ENCODE results near the gene SPEM3.
"Not testable (repeated sequence)": the region's sequence is repeated elsewhere in the genome, so short reads cannot be mapped to it uniquely, and the experiment has no call there.

The SPEM3 gene

DNA sequence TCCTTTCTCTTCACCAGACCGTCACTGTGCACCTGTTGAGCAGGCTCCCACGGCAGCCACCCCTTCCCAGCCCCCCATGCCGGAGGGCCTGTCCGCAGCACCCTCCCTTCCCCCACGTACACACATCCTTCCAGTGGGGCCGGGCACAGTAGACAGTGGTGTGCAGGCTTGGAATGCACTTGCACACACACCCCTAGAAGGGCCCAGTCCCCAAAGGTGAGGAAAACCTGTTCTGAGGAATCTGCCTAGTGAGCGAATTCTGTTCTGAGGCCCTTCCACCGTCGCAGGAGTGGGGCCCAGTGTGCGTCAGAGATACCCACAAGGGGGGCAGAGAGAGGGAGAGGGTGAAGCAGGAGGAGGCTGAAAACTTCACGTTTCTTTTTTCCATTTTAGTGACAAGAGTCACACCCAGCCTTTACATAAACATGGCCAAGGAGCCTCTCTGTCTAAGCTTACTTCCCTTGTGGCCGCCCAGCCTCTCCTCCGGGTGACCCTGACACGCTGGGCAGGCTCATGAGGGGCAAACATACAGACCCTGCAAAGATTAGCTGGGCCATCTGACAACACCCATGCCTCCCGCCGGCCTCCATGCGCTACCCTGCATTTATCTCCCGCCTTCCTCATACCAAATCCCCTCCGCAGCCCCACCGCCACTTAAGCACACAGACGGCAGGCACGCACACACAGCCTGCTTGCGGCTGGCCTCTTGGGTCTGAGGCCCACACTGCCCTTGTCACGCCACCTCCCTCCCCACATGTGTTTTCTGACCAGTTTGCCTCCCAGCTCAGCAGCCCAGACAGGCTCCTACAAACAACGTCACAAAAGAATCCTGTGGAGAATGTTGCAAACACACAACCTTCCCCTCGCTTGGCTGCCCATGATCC lies 49.0 kb downstream of the SPEM3 start:
- ATAC-seq: no peak

GRCh38 chr17:7478276-7479212 lies 49.9 kb downstream of the SPEM3 start:
- ATAC-seq: peak; percentile 30
- TF ChIP-seq, protein P1, sequence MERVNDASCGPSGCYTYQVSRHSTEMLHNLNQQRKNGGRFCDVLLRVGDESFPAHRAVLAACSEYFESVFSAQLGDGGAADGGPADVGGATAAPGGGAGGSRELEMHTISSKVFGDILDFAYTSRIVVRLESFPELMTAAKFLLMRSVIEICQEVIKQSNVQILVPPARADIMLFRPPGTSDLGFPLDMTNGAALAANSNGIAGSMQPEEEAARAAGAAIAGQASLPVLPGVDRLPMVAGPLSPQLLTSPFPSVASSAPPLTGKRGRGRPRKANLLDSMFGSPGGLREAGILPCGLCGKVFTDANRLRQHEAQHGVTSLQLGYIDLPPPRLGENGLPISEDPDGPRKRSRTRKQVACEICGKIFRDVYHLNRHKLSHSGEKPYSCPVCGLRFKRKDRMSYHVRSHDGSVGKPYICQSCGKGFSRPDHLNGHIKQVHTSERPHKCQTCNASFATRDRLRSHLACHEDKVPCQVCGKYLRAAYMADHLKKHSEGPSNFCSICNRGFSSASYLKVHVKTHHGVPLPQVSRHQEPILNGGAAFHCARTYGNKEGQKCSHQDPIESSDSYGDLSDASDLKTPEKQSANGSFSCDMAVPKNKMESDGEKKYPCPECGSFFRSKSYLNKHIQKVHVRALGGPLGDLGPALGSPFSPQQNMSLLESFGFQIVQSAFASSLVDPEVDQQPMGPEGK (CRISPR knock-in tag; IDR thresholded peaks at IDR 0.05; ENCODE audit: borderline replicate concordance): peak; percentile 57; the same call in 1 of the 2 replicates
- TF ChIP-seq BACH2 (CRISPR knock-in tag; IDR thresholded peaks at IDR 0.05; ENCODE audit: borderline replicate concordance): no peak
- TF ChIP-seq ZFP3 (CRISPR knock-in tag; IDR thresholded peaks at IDR 0.05): 0 out of 2 replicates have a peak, but pooled peaks have one; percentile 15
- TF ChIP-seq ARNTL (CRISPR knock-in tag; IDR thresholded peaks at IDR 0.05; ENCODE audit: borderline replicate concordance, low read depth): no peak
- TF ChIP-seq TCF4 (CRISPR knock-in tag; IDR thresholded peaks at IDR 0.05; ENCODE audit: borderline replicate concordance): no peak
- no peak for TF ChIP-seq SNAI2 (CRISPR knock-in tag; IDR thresholded peaks at IDR 0.05)
- no peak for TF ChIP-seq ZNF565 (CRISPR knock-in tag; conservative IDR thresholded peaks at IDR 0.05; ENCODE audit: low read depth)
- TF ChIP-seq ISL1 (CRISPR knock-in tag; IDR thresholded peaks at IDR 0.05): no peak
- TF ChIP-seq, protein P2, sequence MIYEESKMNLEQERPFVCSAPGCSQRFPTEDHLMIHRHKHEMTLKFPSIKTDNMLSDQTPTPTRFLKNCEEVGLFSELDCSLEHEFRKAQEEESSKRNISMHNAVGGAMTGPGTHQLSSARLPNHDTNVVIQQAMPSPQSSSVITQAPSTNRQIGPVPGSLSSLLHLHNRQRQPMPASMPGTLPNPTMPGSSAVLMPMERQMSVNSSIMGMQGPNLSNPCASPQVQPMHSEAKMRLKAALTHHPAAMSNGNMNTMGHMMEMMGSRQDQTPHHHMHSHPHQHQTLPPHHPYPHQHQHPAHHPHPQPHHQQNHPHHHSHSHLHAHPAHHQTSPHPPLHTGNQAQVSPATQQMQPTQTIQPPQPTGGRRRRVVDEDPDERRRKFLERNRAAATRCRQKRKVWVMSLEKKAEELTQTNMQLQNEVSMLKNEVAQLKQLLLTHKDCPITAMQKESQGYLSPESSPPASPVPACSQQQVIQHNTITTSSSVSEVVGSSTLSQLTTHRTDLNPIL (CRISPR knock-in tag; IDR thresholded peaks at IDR 0.05; ENCODE audit: low read depth): no peak

More for the DNA sequence above, 49.0 kb downstream of the SPEM3 start:
- TF ChIP-seq TOX (CRISPR knock-in tag; IDR thresholded peaks at IDR 0.05; ENCODE audit: borderline replicate concordance) (no peak), ZNF70 (CRISPR knock-in tag; IDR thresholded peaks at IDR 0.05) (0 out of 2 replicates have a peak, but pooled peaks have one; percentile 24)
- TF ChIP-seq, protein P2 (CRISPR knock-in tag; IDR thresholded peaks at IDR 0.05; ENCODE audit: low read depth): no peak

GRCh38 chr17:7479213-7480088 lies 50.8 kb downstream of the SPEM3 start, which contains the start of gene ZBTB4:
ZBTB4 (minus strand) TSS chr17:7479631; CDS start chr17:7466801, 12,830 bp downstream.
- no peak for TF ChIP-seq TOX (CRISPR knock-in tag; IDR thresholded peaks at IDR 0.05; ENCODE audit: borderline replicate concordance)
- TF ChIP-seq, protein P1 (CRISPR knock-in tag; IDR thresholded peaks at IDR 0.05; ENCODE audit: borderline replicate concordance): 0 out of 2 replicates have a peak, but pooled peaks have one; percentile 3
- peak; percentile 6; the same call in 2 of the 3 replicates for ATAC-seq

DNA sequence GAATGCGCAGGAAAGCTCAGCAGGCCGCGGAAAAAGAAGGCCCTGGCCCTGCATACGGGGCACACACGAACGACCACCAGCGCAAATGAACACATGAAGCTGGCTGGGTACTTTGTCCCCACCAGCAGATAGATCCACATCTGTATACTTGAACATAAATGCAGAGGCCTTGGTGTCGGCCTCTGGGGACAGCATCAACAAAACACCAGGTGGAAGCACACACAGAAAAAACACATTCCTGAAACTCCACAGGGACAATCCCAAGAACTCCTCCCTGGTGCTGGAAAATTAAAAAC lies 51.4 kb downstream of the SPEM3 start:
- TF ChIP-seq PPARA (CRISPR knock-in tag; IDR thresholded peaks at IDR 0.05; ENCODE audit: borderline replicate concordance) (no peak), ZNF8 (CRISPR knock-in tag; IDR thresholded peaks at IDR 0.05) (no peak), CSDC2 (CRISPR knock-in tag; IDR thresholded peaks at IDR 0.05) (no peak), ISL1 (CRISPR knock-in tag; IDR thresholded peaks at IDR 0.05) (no peak), ZNF565 (CRISPR knock-in tag; conservative IDR thresholded peaks at IDR 0.05; ENCODE audit: low read depth) (no peak), BACH2 (CRISPR knock-in tag; IDR thresholded peaks at IDR 0.05; ENCODE audit: borderline replicate concordance) (no peak), ARNTL (CRISPR knock-in tag; IDR thresholded peaks at IDR 0.05; ENCODE audit: borderline replicate concordance, low read depth) (no peak), SNAI2 (CRISPR knock-in tag; IDR thresholded peaks at IDR 0.05) (no peak)
- no peak for ATAC-seq

- ATAC-seq: not testable (repeated sequence)
These were observed 52.6 kb downstream of the SPEM3 start, which contains the start of gene SLC35G6 for GRCh38 chr17:7481275-7481674. SLC35G6 (plus strand) TSS chr17:7481446; CDS start chr17:7481517, 71 bp downstream.

DNA sequence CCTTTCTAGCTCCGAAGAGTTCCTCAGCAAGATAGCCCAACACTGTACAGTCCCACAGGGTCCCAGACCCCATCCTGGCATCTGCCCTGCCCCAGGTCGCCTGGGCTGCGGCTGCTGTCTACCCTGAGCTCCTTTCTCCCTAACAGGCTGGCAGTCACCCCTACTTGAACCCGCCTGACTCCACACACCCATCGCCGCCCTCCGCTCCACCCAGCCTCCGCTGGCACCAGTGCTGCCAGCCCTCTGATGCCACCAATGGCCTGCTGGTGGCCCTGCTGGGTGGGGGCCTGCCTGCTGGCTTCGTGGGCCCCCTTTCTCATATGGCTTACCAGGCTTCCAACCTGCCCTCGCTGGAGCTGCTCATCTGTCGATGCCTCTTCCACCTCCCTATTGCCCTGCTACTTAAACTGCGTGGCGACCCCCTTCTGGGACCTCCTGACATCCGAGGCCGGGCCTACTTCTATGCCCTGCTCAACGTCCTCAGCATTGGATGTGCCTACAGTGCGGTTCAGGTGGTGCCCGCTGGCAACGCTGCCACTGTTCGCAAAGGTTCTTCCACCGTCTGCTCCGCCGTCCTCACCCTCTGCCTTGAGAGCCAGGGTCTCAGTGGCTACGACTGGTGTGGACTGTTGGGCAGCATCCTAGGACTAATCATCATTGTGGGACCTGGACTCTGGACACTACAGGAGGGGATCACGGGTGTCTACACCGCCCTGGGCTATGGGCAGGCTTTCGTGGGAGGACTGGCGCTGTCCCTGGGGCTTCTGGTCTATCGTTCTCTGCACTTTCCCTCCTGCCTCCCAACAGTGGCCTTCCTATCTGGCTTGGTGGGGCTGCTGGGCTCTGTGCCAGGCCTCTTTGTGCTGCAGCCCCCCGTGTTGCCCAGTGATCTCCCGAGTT lies 53.4 kb downstream of the SPEM3 start:
- not testable (repeated sequence) for ATAC-seq
